GM12878 (cell line): ENCODE data around the gene PLD5. TPM values are rescaled to one million over a fixed set of nuclear protein-coding genes. Genes with fewer than 3 reads are reported as not detected.

Experiments used
- ATAC-seq: fragments of 200-7000 bp; cut with Tn5 transposase; 3 replicates; pipeline ENCODE4 v1.9.1; 2020; ENCODE audit warnings: mild to moderate bottlenecking, moderate library complexity
- BruUV-seq: library from RNA; stranded (reverse); fragments of 400-500 nt; replicated peaks from 2 replicates; lab custom pipeline; 2021; lab: Mats Ljungman, UMichigan
- CTCF ChIA-PET: fragments of 300-600 bp; sonication (Branson Sonifier 250); formaldehyde crosslinking; extraction: SDS; loops from one replicate; lab custom pipeline; 2021; ENCODE audit warnings: inconsistent platforms; lab: Yijun Ruan, JAX
- POLR2A ChIA-PET: fragments of 350-600 bp; formaldehyde crosslinking; extraction: SDS; loops from one replicate; lab custom pipeline; 2021; ENCODE audit warnings: inconsistent platforms; lab: Charles Lee
- RAD21 ChIA-PET: fragments of 300-600 bp; sonication (Branson Sonifier 250); formaldehyde crosslinking; loops from one replicate; lab custom pipeline; 2023; ENCODE audit warnings: antibody characterized with exemption; ENCODE audit not compliant: unreplicated experiment; lab: Charles Lee
- SMC1A ChIA-PET: fragments of 300-600 bp; sonication (Branson Sonifier 250); formaldehyde crosslinking; loops from one replicate; lab custom pipeline; 2023; ENCODE audit not compliant: unreplicated experiment, uncharacterized antibody; lab: Charles Lee
- DNase-seq: peaks from one replicate; pipeline ENCODE4 v3.0.0-alpha.2; 2011; ENCODE audit warnings: low read depth, low spot score
- FAIRE-seq: peaks from 3 replicates; lab custom pipeline; 2011; peaks lifted over from hg19 to GRCh38; lab: Jason Lieb, UNC
- H2AFZ ChIP-seq: 2 replicates; pipeline ENCODE4 v1.6.0; 2011; ENCODE audit warnings: low read depth, low read length, control low read depth; ENCODE audit not compliant: control insufficient read depth
- H3K27ac ChIP-seq: 2 replicates; pipeline ENCODE4 v1.5.1; 2011; ENCODE audit warnings: control low read depth; ENCODE audit not compliant: control insufficient read depth, insufficient read depth
- H3K27me3 ChIP-seq, 2 experiments: replicated peaks in 1 of 2; 2 replicates each; pipeline versions ENCODE4 v1.6.0 to v1.6.1; 2011; ENCODE audit warnings: low read length in 1 of 2; ENCODE audit not compliant: control insufficient read depth in 2 of 2, insufficient read depth in 2 of 2
- H3K36me3 ChIP-seq, 2 experiments: 2 replicates each; pipeline ENCODE4 v1.5.1; 2011; ENCODE audit warnings: low read length in 1 of 2; ENCODE audit not compliant: control insufficient read depth in 2 of 2, insufficient read depth in 2 of 2
- H3K4me1 ChIP-seq: 2 replicates; pipeline ENCODE4 v1.6.1; 2011; ENCODE audit warnings: mild to moderate bottlenecking, low read length, moderate library complexity, mixed read lengths; ENCODE audit not compliant: control insufficient read depth, insufficient read depth
- H3K4me2 ChIP-seq: 2 replicates; pipeline ENCODE4 v1.6.0; 2011; ENCODE audit warnings: control low read depth; ENCODE audit not compliant: control insufficient read depth, insufficient read depth
- H3K4me3 ChIP-seq: fragments of 200-600 bp; sonication (generic); 2 replicates; pipeline ENCODE4 v1.5.1; 2016
- H3K79me2 ChIP-seq: 2 replicates; pipeline ENCODE4 v1.6.0; 2011; ENCODE audit warnings: low read length; ENCODE audit not compliant: control insufficient read depth, insufficient read depth
- H3K9ac ChIP-seq: 2 replicates; pipeline ENCODE4 v1.8.0; 2011; ENCODE audit warnings: low read length, control low read depth, mixed read lengths; ENCODE audit not compliant: control insufficient read depth, insufficient read depth
- H3K9me3 ChIP-seq: replicated peaks from 3 replicates; pipeline ENCODE4 v1.5.1; 2011; ENCODE audit warnings: mild to moderate bottlenecking, low read length; ENCODE audit not compliant: control insufficient read depth, insufficient read depth
- H4K20me1 ChIP-seq: 2 replicates; pipeline ENCODE4 v1.6.0; 2011; ENCODE audit not compliant: control insufficient read depth, insufficient read depth
- CUX1 ChIP-seq: IDR thresholded peaks from 2 replicates; pipeline ENCODE4 v1.6.1; 2012; ENCODE audit warnings: improper control_type of control experiment, low read depth, low read length; ENCODE audit not compliant: insufficient replicate concordance
- PAX5 ChIP-seq: IDR thresholded peaks from 2 replicates; pipeline ENCODE4 v1.6.1; 2011; ENCODE audit warnings: low read depth, low read length, borderline replicate concordance
- PML ChIP-seq: IDR thresholded peaks from 2 replicates; pipeline ENCODE4 v1.6.1; 2012; ENCODE audit warnings: low read length, inconsistent platforms
- RAD21 ChIP-seq: IDR thresholded peaks from 2 replicates; pipeline ENCODE4 v1.6.1; 2011; ENCODE audit warnings: mild to moderate bottlenecking, low read depth, low read length, moderate library complexity; ENCODE audit not compliant: insufficient read depth
- SKIL ChIP-seq: fragments of 450-650 bp; IDR thresholded peaks from 2 replicates; pipeline ENCODE4 v1.6.1; 2017; ENCODE audit warnings: mild to moderate bottlenecking, low read depth, inconsistent platforms; ENCODE audit not compliant: poor library complexity, severe bottlenecking
- SMAD5 ChIP-seq: IDR thresholded peaks from 2 replicates; pipeline ENCODE4 v1.6.1; 2016; ENCODE audit warnings: antibody characterized with exemption, low read depth
- SMC3 ChIP-seq: IDR thresholded peaks from 2 replicates; pipeline ENCODE4 v1.6.1; 2011; ENCODE audit warnings: low read length, improper control_type of control experiment, borderline replicate concordance
- TBL1XR1 ChIP-seq: IDR thresholded peaks from 2 replicates; pipeline ENCODE4 v1.6.1; 2012; ENCODE audit warnings: low read depth, low read length, improper control_type of control experiment
- ZNF274 ChIP-seq: IDR thresholded peaks from one replicate; pipeline ENCODE4 v1.8.0; 2011; ENCODE audit not compliant: insufficient read length, insufficient read depth
- WGBS: methylation state at CpG from one replicate; pipeline ENCODE4 v1.1.6; 2016; ENCODE audit warnings: low lambda C conversion rate; ENCODE audit not compliant: insufficient replicate concordance, insufficient coverage; ENCODE audit errors: missing lambda C conversion rate; 5-methylcytosine and 5-hydroxymethylcytosine counted together
- in situ Hi-C: fragments of 300-500 bp; cut with MboI; formaldehyde crosslinking; loops from 9 replicates; pipeline ENCODE4 v1.14.3; 2018; ENCODE audit warnings: mixed read lengths
- intact Hi-C: fragments of 100-400 bp; cut with micrococcal nuclease; formaldehyde crosslinking; loops from one replicate; pipeline ENCODE4 v1.14.2; 2022; ENCODE audit not compliant: unreplicated experiment
- polyA plus RNA-seq, 11 experiments: library from polyadenylated mRNA; depleted of rRNA in 4 of 11; unstranded in 6 of 11; stranded (reverse) in 5 of 11; fragments of >200 nt; fragmentation: Nextera tagmentation in 4 of 11; fragmentation: Illumina TruSeq in 1 of 11; extraction: Ambion mirVana in 4 of 11; extraction: Trizol in 1 of 11; gene quantifications; 1 replicate in 1 of 11; 2 replicates in 10 of 11; pipeline versions ENCODE4 v1.2.1 to v1.2.3, GENCODE V29; 2011 to 2016; ENCODE audit warnings: inconsistent platforms in 2 of 11, missing spikeins in 2 of 11, low read depth in 1 of 11
- total RNA-seq, 4 experiments: library from RNA; depleted of rRNA in 3 of 4; stranded (reverse); fragments of >200 nt in 3 of 4; fragmentation: Illumina TruSeq in 1 of 4; extraction: Trizol in 1 of 4; gene quantifications; 2 replicates each; pipeline versions ENCODE4 v1.2.1 to v1.2.3, GENCODE V29; 2013 to 2021

Gene PLD5
- total and polyA plus RNA-seq, 10 of the 15 experiments (the other 5 are each of a cell fraction or from before 2014, with no cell fraction given) = not detected

- H3K27ac ChIP-seq = no peak overlapping the region
- DNase-seq (no peak), ATAC-seq (no peak), FAIRE-seq (no peak)
- H3K79me2 ChIP-seq = no peaks in the 10 kb centered on the region
- no peak overlapping the region for H3K4me3 ChIP-seq
- TF ChIP-seq SMAD5 = no peak
- TF ChIP-seq PAX5 = no peak
- TF ChIP-seq SKIL = no peak
- RAD21 ChIA-PET = interaction anchor here (2.1 kb wide), 1 partner anchor 14 kb away, joined by 6 read pairs; no protein-coding TSS in a partner anchor
- POLR2A ChIA-PET = no interaction called here
- SMC1A ChIA-PET = no interaction called here
- no peaks in the 10 kb centered on the region for H3K4me1 ChIP-seq
- no peaks in the 10 kb centered on the region for H3K36me3 ChIP-seq
- no peaks in the 10 kb centered on the region for H3K27me3 ChIP-seq
- H2AFZ ChIP-seq = no peak overlapping the region
- intact Hi-C loops = loop anchor here (10.0 kb wide), 1 partner anchor 546 kb away; no protein-coding TSS in a partner anchor
- no peaks in the 10 kb centered on the region for H3K9me3 ChIP-seq
- in situ Hi-C loops = loop anchor here (10.0 kb wide), 1 partner anchor 856 kb away; no protein-coding TSS in a partner anchor
- CTCF ChIA-PET = interaction anchor here (0.8 to 1.7 kb wide), 3 partner anchors 10 to 22 kb away, joined by 3 to 5 read pairs (median 3); no protein-coding TSS in a partner anchor
- no peak overlapping the region for H3K9ac ChIP-seq
- H3K4me2 ChIP-seq = no peak overlapping the region
- 14% methylated on average over 4 of the region's 4 CpGs for WGBS
- H4K20me1 ChIP-seq = no peaks in the 10 kb centered on the region
- BruUV-seq = no TSS peak
Observed at GRCh38 chr1:242468784-242469183, 55.7 kb downstream of the PLD5 start.

- ChIA-PET POLR2A (no interaction called here), RAD21 (interaction anchor here (2.1 kb wide), 1 partner anchor 13 kb away, joined by 6 read pairs; no protein-coding TSS in a partner anchor), SMC1A (no interaction called here), CTCF (no interaction called here)
- H4K20me1 ChIP-seq = no peaks in the 10 kb centered on the region
- FAIRE-seq = no peak
- 0% methylated on average over 4 of the region's 4 CpGs for WGBS
- intact Hi-C loops = loop anchor here (2.0 to 10.0 kb wide), 2 partner anchors 547 to 857 kb away; no protein-coding TSS in a partner anchor
- H2AFZ ChIP-seq = no peak overlapping the region
- no peak overlapping the region for H3K27ac ChIP-seq
- H3K4me2 ChIP-seq = no peak overlapping the region
- DNase-seq = no peak
- no TSS peak for BruUV-seq
- ATAC-seq = peak; percentile 69
- H3K4me3 ChIP-seq = no peak overlapping the region
- no peaks in the 10 kb centered on the region for H3K36me3 ChIP-seq
- in situ Hi-C loops = loop anchor here (10.0 kb wide), 1 partner anchor 857 kb away; no protein-coding TSS in a partner anchor
- no peaks in the 10 kb centered on the region for H3K79me2 ChIP-seq
- no peaks in the 10 kb centered on the region for H3K9me3 ChIP-seq
- H3K9ac ChIP-seq = no peak overlapping the region
- no peaks in the 10 kb centered on the region for H3K4me1 ChIP-seq
- H3K27me3 ChIP-seq = no peaks in the 10 kb centered on the region
- TF ChIP-seq ZNF274 = no peak
- peak; percentile 58 for TF ChIP-seq RAD21
- no peak for TF ChIP-seq PML
- TF ChIP-seq SMC3 = peak; percentile 75; the same call in 1 of the 2 replicates
- no peak for TF ChIP-seq CUX1
- TF ChIP-seq TBL1XR1 = no peak
Observed at GRCh38 chr1:242467556-242468145, 56.8 kb downstream of the PLD5 start.
